Fibroblast of pulmonary artery (primary cell): ENCODE data around the gene IL17D.

ENCODE experiments used
- DNase-seq: peaks from one replicate; pipeline ENCODE4 v3.0.0-alpha.2; 2010; ENCODE audit warnings: low read depth
- H3K4me3 ChIP-seq: replicated peaks from 2 replicates; pipeline ENCODE4 v1.5.1; 2011; ENCODE audit warnings: low read depth, mild to moderate bottlenecking, control low read depth, low read length, moderate library complexity
- TF ChIP-seq, protein P1 (sequence below): IDR thresholded peaks from 2 replicates; pipeline ENCODE4 v1.5.1; 2011; ENCODE audit warnings: mild to moderate bottlenecking, control low read depth, low read length, inconsistent platforms; ENCODE audit errors: missing control alignments

Gene IL17D

DNA sequence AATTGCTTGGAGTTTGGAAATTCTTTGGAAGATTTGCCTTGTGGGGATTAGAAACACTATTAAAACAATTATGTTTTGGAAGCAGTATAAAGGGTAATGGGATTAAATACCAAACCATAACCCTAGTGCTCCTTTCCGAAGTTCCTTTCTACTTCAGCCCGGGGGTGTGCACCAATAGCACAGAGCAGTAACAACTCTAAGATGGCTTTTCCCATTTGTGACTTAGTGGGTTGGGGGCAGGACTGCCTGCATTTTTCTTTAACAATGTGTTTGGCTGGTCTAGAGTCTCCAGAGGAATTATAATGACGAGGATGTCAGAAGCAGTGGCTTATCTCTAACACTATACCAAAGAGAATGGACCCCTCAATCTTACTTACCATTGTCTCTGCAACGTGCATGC lies 11.9 kb upstream of the IL17D start:
- TF ChIP-seq, protein P1, sequence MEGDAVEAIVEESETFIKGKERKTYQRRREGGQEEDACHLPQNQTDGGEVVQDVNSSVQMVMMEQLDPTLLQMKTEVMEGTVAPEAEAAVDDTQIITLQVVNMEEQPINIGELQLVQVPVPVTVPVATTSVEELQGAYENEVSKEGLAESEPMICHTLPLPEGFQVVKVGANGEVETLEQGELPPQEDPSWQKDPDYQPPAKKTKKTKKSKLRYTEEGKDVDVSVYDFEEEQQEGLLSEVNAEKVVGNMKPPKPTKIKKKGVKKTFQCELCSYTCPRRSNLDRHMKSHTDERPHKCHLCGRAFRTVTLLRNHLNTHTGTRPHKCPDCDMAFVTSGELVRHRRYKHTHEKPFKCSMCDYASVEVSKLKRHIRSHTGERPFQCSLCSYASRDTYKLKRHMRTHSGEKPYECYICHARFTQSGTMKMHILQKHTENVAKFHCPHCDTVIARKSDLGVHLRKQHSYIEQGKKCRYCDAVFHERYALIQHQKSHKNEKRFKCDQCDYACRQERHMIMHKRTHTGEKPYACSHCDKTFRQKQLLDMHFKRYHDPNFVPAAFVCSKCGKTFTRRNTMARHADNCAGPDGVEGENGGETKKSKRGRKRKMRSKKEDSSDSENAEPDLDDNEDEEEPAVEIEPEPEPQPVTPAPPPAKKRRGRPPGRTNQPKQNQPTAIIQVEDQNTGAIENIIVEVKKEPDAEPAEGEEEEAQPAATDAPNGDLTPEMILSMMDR, result no peak
- DNase-seq, result no peak

DNA sequence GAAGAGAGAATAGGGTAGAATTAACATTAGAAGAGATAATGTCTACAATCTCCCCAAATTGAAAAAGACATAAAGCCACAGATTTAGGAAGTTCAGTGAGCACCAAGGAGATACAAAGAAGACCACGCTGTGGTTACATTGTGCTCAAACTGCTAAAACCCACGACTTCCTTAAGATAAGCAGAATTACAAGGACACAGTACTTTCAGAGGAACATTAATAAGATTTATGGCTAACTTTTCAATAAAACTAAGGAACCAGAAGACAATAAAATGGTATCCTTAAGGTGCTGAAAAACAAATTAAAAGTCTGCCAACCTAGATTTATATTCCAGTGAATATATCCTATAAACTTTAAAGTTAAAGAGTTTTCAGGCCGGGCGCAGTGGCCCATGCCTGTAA lies 7.4 kb upstream of the IL17D start:
- TF ChIP-seq, protein P1, result no peak
- H3K4me3 ChIP-seq, result no peak overlapping the region
- no peak for DNase-seq

More for the DNA sequence above, 11.9 kb upstream of the IL17D start:
- H3K4me3 ChIP-seq, result no peak overlapping the region

DNA sequence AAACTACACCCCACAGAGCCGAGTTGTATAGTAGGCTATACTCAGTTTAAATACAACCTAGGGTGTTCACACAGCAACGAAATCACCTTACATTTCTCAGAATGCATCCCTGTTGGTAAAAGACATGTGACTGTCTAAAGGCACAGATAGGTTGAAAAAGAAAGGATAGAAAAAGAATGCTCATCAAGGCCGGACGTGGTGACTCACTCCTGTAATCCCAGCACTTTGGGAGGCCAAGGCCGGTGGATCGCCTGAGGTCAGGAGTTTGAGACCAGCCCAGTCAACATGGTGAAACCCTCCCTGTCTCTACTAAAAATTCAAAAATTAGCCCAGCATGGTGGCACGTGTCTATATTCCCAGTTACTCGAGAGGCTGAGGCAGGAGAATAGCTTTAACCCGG lies 3.8 kb upstream of the IL17D start:
- TF ChIP-seq, protein P1, result no peak
- H3K4me3 ChIP-seq, result no peak overlapping the region

DNA sequence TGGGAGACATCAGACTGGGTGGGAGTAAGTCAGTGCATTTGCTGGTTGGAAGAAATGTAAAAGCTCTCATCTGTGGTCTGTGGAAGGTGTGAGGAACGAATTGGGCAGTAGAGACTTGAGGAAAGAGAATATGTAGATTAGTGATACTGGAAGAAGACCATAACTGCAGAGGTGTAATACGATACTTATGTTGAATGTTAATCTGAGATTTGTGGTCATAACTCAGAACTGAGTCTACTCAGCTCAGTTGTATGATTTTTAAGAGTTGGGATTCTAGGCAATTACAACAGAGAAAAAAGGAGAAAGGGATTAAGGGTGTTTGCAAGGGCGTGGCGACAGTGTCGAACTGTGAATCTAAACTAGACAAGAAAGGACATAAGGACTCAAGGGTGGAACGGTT lies 3.2 kb upstream of the IL17D start:
- DNase-seq, result no peak
- TF ChIP-seq, protein P1, result no peak
- no peak overlapping the region for H3K4me3 ChIP-seq

More for the DNA sequence above, 3.8 kb upstream of the IL17D start:
- no peak for DNase-seq

DNA sequence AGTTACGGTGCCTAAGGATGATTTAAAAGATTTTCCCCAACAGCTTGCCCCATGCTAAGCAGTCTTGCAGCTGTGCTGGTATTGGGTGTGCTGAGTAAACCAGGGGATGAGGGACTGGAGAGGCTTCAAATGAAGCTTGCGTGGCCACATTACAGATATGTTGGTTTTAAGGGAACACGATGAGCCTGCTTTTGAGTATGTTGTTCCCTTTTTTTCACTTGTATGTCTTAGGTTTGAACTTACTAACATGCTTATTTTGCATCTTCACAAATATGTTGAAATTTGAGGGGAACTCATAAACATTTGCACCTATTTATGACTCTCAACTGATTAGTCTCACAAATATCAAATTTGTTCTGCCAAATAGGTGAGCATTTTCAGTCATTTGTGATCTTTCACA lies 2.0 kb upstream of the IL17D start:
- TF ChIP-seq, protein P1, result no peak
- no peak overlapping the region for H3K4me3 ChIP-seq
- DNase-seq, result no peak

DNA sequence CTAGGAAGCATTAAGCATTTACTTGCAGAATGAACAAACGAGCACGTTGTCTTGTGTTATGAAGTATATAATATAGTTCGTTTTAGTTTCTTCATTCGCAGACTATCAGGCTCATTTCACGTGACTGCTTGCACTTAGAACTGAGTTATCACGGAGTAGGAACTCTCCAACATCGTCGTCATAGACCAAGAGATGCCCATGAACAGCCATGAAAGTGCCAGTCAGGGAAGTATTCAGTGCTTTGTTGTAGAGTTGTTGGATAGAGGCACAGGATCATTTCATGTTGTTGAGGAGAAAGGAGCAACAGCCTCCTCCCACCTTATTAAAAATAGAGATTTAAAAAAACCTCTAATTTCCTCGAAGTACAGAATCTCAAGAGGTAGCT lies 977 bp upstream of the IL17D start:
- DNase-seq, result no peak
- H3K4me3 ChIP-seq, result peak overlapping the region; percentile 64
- TF ChIP-seq, protein P1, result no peak

DNA sequence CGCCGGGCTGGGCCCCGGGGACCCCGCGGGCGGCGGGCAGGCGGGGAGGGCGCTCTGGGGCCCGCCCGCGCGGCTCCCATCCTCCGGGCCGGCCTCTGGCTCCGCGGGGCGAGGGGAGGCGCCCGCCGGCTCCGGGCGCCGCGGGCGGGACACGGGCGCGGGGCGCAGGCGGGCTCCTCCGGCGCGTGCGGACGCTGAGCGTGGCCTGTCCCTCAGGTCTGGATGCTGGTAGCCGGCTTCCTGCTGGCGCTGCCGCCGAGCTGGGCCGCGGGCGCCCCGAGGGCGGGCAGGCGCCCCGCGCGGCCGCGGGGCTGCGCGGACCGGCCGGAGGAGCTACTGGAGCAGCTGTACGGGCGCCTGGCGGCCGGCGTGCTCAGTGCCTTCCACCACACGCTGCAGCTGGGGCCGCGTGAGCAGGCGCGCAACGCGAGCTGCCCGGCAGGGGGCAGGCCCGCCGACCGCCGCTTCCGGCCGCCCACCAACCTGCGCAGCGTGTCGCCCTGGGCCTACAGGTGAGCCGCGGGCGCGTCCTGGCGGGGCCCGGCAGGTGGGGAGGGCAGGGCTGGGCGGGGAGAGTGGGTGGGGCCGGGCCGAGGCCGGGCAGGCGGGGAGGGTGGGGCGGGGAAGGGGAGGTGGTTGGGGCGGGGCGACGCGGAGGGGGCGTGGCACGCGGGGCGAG lies 420 bp downstream of the IL17D start:
- TF ChIP-seq, protein P1, result peak; percentile 25
- DNase-seq, result peak; percentile 81

More for the DNA sequence above, 420 bp downstream of the IL17D start:
- H3K4me3 ChIP-seq, result peak overlapping the region; percentile 64
